Glomerular endothelial cell (primary cell): Measurements from ENCODE around the gene DOLPP1. TPM values are rescaled to one million over a fixed set of nuclear protein-coding genes. Genes with fewer than 3 reads are reported as not detected.
"Not testable (repeated sequence)": the region's sequence is repeated elsewhere in the genome, so short reads cannot be mapped to it uniquely, and the experiment has no call there.

Experiments
- DNase-seq: peaks from one replicate; pipeline ENCODE4 v3.0.0-alpha.2; 2011; ENCODE audit warnings: low read depth, low spot score; ENCODE audit errors: extremely low read depth
- total RNA-seq: library from RNA; depleted of rRNA; stranded (reverse); fragments of >200 nt; gene quantifications from 2 replicates; pipeline ENCODE4 v1.2.3, GENCODE V29; 2015

The DOLPP1 gene
- total RNA-seq, 1 donor from 2014 or later = 15.6 TPM

GRCh38 chr9:129109952-129110739, 29.2 kb downstream of the DOLPP1 start:
- DNase-seq = no peak

DNA sequence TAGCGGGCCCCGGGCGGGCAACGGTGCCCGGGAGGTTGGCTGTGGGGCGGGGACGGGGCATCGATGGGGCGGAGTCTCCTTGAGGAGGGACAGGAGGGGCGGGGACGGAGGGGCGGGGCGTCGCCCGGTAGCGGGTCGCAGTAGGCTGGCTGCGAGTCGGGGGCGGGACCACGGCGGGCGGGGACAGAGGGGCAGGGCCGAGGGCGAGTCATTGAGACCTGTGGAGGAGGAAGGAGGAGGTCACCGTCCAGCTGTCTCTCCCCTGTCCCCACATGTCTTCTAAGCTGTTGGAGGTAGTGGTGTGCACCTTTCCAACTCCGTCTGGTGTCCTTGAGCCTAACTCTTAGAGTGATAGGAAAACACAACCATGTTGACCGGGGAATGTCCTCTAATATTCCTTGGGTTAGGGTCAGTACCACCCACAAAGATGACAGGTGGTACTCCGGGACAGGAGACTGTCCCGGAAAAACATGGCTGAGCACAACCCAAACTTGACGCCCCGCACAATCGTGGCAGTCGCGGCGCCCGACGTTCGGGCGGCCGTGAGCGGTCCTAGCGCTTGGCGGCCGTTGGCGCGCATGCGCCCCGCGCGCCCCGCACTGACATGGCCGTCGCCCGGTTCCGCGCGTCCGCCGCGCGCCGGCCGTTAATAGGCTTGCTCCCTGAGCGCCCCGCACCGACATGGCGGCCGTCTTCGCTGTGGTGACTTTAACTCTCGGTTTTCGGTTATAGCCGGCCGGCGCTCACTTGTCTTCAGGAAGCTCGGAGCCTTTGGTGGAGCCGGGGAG, 30.0 kb downstream of the DOLPP1 start, which contains the start of the genes CRAT and PTPA:
CRAT (minus strand) TSS at position 54 of the 788 bp plus-strand sequence. CDS start 284 bp downstream, outside the sequence.
PTPA (plus strand) TSS at position 676 of the 788 bp plus-strand sequence. CDS start 186 bp downstream, outside the sequence.
- DNase-seq = no peak

DNA sequence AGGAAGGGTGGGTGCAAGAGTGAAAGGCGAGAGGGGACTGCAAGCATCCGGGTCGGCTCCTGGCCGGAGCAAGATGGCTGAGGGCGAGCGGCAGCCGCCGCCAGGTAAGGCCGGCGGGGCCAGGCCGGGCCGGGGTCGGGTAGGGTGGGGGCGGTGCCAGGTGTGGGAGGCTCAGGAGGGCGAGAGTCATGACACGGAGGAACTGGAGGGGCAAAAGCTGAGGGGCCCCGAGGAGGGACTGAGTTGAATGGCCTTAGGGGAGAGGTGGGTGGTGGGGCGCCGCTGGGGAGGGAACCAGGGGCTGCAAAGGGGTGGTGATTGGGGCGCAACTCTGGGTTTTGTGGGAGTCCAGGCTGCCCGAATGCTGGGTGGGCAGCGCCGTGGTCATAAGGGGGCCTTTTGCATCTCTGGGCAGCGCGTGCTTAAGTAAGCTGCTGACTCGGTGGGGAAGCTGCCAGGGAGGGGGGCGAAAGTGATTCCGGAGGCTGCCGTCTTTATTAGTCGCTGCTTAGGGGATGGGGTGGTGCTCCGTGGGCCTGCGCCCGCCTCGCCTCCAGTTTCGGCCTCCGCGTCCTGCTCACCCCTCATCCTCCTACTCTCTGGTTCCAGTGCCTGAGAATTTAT, 30.7 kb downstream of the DOLPP1 start:
- no peak for DNase-seq

GRCh38 chr9:129112526-129112925, 31.6 kb downstream of the DOLPP1 start:
- not testable (repeated sequence) for DNase-seq

GRCh38 chr9:129113645-129114304, 32.9 kb downstream of the DOLPP1 start:
- no peak for DNase-seq

- no peak for DNase-seq
These were observed 37.9 kb downstream of the DOLPP1 start for GRCh38 chr9:129118799-129119198.

GRCh38 chr9:129121483-129121882, 40.6 kb downstream of the DOLPP1 start:
- no peak for DNase-seq

- DNase-seq = no peak
These were observed 41.2 kb downstream of the DOLPP1 start for GRCh38 chr9:129122133-129122532.

GRCh38 chr9:129122976-129123375, 42.1 kb downstream of the DOLPP1 start:
- DNase-seq = not testable (repeated sequence)

DNA sequence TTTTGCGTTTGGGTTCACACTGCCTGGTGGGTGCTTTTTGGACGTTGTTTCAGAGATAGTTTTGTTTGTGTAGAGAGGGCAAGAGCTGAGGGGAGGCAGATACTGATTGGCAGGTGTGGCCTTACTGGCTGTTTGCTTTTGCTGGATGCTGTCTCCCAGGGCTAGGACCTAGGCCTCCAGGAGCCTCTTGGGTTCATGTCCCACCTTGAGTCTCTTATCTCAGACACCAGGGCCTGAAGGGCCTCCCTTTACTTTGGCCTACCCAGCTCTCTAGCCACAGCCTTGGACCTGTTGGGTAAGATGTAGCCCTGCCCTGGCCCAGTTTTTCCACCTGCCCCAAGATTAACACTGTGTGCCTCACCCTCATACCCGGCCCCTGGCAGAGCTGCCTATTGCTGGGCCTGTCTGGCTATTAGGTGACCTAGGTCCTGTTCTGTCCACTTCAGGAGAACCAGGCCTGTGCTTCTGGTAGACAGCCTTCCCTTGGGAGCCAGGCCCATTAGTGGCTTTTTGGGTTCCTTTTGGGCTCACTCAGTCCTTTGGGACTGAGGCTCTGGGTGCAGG, 43.7 kb downstream of the DOLPP1 start:
- DNase-seq = no peak

DNA sequence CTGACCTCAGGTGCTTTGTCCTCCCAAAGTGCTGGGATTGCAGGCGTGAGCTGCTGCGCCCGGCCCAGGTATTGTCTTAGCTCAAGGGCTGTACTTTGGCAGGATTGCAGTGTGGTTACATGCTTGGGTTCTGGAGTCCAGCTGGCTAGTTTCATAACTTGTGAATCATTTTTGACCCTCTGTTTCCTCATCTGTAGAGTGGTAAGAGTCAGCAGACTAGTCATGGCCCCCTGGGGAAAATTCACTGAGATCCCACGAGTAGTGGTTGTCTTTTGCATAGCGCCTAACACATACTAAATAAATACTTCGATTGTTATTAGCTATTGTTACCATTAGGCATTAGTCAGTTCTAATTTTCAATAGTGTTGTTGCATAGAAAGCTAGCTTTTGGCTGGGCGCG, 44.6 kb downstream of the DOLPP1 start:
- DNase-seq = no peak

- DNase-seq = no peak
These were observed 46.1 kb downstream of the DOLPP1 start for GRCh38 chr9:129126749-129127618.

- DNase-seq = no peak
These were observed 47.8 kb downstream of the DOLPP1 start for GRCh38 chr9:129128689-129129088.

GRCh38 chr9:129130271-129130670, 49.4 kb downstream of the DOLPP1 start:
- not testable (repeated sequence) for DNase-seq

- DNase-seq = no peak
These were observed 49.9 kb downstream of the DOLPP1 start for GRCh38 chr9:129130791-129131190.

DNA sequence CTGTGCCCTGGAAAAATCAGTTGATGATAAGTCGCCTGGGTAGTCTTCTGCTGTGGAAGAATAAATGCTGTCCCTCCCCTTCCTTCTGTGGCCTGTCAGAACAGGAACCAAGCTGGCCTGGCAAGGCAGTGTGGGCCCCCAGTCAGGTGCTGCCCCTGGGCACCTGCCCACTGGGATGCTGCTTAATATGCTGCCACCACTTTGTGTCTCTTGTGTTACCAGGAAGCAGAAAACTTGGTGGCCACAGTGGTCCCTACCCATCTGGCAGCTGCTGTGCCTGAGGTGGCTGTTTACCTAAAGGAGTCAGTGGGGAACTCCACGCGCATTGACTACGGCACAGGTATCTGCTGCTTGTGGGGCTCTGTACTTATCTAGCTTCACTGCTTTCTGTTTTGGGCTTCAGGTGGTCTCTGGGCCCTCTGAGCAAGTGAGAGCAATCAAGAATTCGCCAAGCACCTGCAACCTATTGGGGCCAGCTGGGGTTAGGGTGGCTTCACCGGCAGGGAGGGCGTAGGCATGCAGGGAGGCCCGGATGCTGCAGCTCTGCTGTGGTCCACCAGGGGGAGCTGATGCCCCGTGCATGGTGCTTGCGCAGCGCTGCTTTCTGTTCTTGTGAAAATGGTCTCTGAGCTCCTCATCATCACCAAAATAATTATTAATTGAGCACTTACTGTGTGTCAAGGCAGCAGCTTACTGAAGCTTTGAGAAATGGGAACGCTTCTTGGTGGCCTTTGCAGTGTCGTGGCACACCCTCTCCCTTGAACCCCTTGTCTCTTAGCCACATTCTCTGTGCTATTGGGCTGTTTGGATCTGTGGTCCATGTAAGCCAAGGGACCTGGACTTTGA, 50.6 kb downstream of the DOLPP1 start:
- DNase-seq = no peak

DNA sequence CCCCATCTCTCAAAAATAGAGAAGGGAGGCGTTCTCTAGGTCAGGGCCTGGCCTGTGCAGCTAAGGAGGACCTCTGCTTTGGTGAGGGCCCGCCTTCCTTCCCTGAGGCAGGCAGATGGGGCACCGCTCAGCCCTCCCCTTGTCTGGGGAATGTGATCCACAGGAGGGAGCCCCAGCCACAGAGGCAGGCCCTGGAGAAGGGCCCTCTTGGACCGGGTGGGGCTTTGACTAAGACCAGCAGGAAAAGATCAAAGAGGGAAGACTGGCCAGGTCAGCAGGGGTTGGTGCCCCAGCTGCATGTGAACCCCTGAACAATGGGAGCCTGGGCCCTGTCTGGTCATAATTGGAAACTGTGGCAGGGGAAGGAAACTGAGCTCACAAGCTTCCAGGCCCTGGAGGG, 52.2 kb downstream of the DOLPP1 start:
- no peak for DNase-seq

DNA sequence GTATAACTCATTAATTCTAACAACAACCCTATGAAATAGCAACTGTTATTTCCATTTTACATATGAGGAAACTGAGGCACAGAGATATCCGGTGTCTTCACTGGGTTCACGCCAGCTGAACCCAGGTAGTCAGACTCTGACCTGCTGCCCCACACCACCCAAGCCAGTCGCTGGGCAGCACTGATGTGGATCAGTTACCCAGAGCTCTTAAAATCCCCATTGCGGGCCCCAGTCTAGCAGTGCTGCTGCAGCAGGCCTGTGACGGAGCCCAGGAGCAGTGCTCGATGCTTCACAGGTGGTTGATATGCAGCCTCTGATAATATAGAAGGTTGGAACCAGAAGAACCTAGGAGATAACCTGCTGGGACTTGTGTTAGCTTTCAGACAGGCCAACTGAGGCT, 54.6 kb downstream of the DOLPP1 start:
- no peak for DNase-seq
